Transverse colon (tissue), 4 donors: ENCODE data around the gene TSPAN31. TPM values are rescaled to one million over a fixed set of nuclear protein-coding genes. Genes with fewer than 3 reads are reported as not detected.
A peak's percentile ranks its signal among the peaks of the same experiment; 100 is the strongest.

ENCODE experiments used
- DNase-seq: peaks from one replicate; pipeline ENCODE4 v3.0.0-alpha.2; 2019
- H3K27ac ChIP-seq, 4 donors: fragments of 200-600 bp; sonication (generic); 2 replicates each; pipeline ENCODE4 v1.5.1; 2016 to 2018; ENCODE audit warnings: inconsistent platforms in 4 of 4
- H3K27me3 ChIP-seq: fragments of 200-600 bp; sonication (generic); 2 replicates; pipeline ENCODE4 v1.5.1; 2017; ENCODE audit warnings: inconsistent platforms
- H3K36me3 ChIP-seq, 4 donors: fragments of 200-600 bp; sonication (generic); 2 replicates each; pipeline ENCODE4 v1.5.1; 2017 to 2019; ENCODE audit warnings: inconsistent platforms in 4 of 4
- H3K4me1 ChIP-seq, 4 donors: fragments of 200-600 bp; sonication (generic); 2 replicates each; pipeline ENCODE4 v1.5.1; 2017 to 2020; ENCODE audit warnings: inconsistent platforms in 4 of 4
- H3K4me3 ChIP-seq, 4 donors: fragments of 200-600 bp; sonication (generic); 1 replicate in 1 of 4; 2 replicates in 3 of 4; pipeline versions ENCODE4 v1.5.1 to v1.6.1; 2017 to 2019; ENCODE audit warnings: inconsistent platforms in 4 of 4
- H3K9me3 ChIP-seq, 2 donors: fragments of 200-600 bp; sonication (generic); 2 replicates each; pipeline ENCODE4 v1.5.1; 2017 to 2019; ENCODE audit warnings: inconsistent platforms in 2 of 2
- EP300 ChIP-seq: sonication (generic); formaldehyde crosslinking; IDR thresholded peaks from one replicate; pipeline ENCODE4 v1.6.1; 2017; ENCODE audit warnings: antibody characterized with exemption, low read depth
- POLR2A ChIP-seq: fragments of 450-650 bp; IDR thresholded peaks from one replicate; pipeline ENCODE4 v1.6.1; 2016; ENCODE audit warnings: antibody characterized with exemption, mild to moderate bottlenecking, moderate library complexity
- POLR2AphosphoS5 ChIP-seq, 3 donors: sonication (generic); formaldehyde crosslinking; IDR thresholded peaks; one replicate each; pipeline ENCODE4 v1.6.1; 2016; ENCODE audit warnings: antibody characterized with exemption in 3 of 3
- WGBS, 2 donors: methylation state at CpG; one replicate each; pipeline ENCODE4 v1.1.5; 2018; ENCODE audit warnings: low coverage in 1 of 2; 5-methylcytosine and 5-hydroxymethylcytosine counted together
- in situ Hi-C, 4 donors: fragments of 200-750 bp; cut with MboI; loops; one replicate each; pipeline versions ENCODE4 v1.15.0 to v1.15.1; 2017; ENCODE audit warnings: low sequenced_read_pairs in 3 of 4, low pct_ligation_motif_present in 1 of 4, low pct_unique_long_range_greater_than_20kb in 1 of 4
- intact Hi-C: fragments of 100-400 bp; cut with DNase I; formaldehyde crosslinking; loops from one replicate; pipeline ENCODE4 v1.15.1; 2023; ENCODE audit warnings: low total_unique reads
- total RNA-seq, 4 donors: library from RNA; depleted of rRNA; stranded (reverse); fragments of >200 nt; gene quantifications; one replicate each; pipeline ENCODE4 v1.1.0, GENCODE V29; 2016
- TF ChIP-seq, protein P1 (sequence below), 5 experiments: fragments of 200-600 bp in 3 of 5; fragments of 450-650 bp in 2 of 5; sonication (generic) in 3 of 5; IDR thresholded peaks; 1 replicate in 2 of 5; 2 replicates in 3 of 5; pipeline ENCODE4 v1.5.1; 2016 to 2017; ENCODE audit warnings: antibody characterized with exemption in 5 of 5, inconsistent platforms in 3 of 5, mild to moderate bottlenecking in 2 of 5, moderate library complexity in 1 of 5

The TSPAN31 gene
- total RNA-seq, 4 donors from 2014 or later = 20.6 to 73.3 (median 42.8) TPM

- H3K4me1 ChIP-seq = peaks cover 15 to 40% (median 39%) of the 10 kb centered on the region in 4 donors
- H3K9me3 ChIP-seq = no peaks in the 10 kb centered on the region
- no peak for DNase-seq
- in situ Hi-C loops = no loop called here
- no peak overlapping the region for H3K4me3 ChIP-seq
- H3K36me3 ChIP-seq = no peaks in the 10 kb centered on the region
- H3K27ac ChIP-seq = no peak overlapping the region
- no peak for TF ChIP-seq POLR2A
- TF ChIP-seq POLR2AphosphoS5 (IDR thresholded peaks at IDR 0.05) = no peak
- TF ChIP-seq, protein P1, sequence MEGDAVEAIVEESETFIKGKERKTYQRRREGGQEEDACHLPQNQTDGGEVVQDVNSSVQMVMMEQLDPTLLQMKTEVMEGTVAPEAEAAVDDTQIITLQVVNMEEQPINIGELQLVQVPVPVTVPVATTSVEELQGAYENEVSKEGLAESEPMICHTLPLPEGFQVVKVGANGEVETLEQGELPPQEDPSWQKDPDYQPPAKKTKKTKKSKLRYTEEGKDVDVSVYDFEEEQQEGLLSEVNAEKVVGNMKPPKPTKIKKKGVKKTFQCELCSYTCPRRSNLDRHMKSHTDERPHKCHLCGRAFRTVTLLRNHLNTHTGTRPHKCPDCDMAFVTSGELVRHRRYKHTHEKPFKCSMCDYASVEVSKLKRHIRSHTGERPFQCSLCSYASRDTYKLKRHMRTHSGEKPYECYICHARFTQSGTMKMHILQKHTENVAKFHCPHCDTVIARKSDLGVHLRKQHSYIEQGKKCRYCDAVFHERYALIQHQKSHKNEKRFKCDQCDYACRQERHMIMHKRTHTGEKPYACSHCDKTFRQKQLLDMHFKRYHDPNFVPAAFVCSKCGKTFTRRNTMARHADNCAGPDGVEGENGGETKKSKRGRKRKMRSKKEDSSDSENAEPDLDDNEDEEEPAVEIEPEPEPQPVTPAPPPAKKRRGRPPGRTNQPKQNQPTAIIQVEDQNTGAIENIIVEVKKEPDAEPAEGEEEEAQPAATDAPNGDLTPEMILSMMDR (IDR thresholded peaks at IDR 0.05) = no peak
- TF ChIP-seq EP300 = no peak
- intact Hi-C loops = no loop called here
- peaks cover 43% of the 10 kb centered on the region for H3K27me3 ChIP-seq
Observed at GRCh38 chr12:57767305-57767698, 22.5 kb downstream of the TSPAN31 start.

- H3K27me3 ChIP-seq = peaks cover 43% of the 10 kb centered on the region
- no peaks in the 10 kb centered on the region for H3K36me3 ChIP-seq
- no peak overlapping the region for H3K27ac ChIP-seq
- peaks cover 15 to 43% (median 40%) of the 10 kb centered on the region in 4 donors for H3K4me1 ChIP-seq
- no peaks in the 10 kb centered on the region for H3K9me3 ChIP-seq
- in situ Hi-C loops (no loop called here), intact Hi-C loops (no loop called here)
- H3K4me3 ChIP-seq = no peak overlapping the region
- TF ChIP-seq EP300 = no peak
- TF ChIP-seq POLR2AphosphoS5 (IDR thresholded peaks at IDR 0.05) = no peak
- TF ChIP-seq, protein P1 (IDR thresholded peaks at IDR 0.05) = no peak
- no peak for TF ChIP-seq POLR2A
- WGBS, 2 donors = 91% methylated on average over 3 of the region's 3 CpGs; no CpG with 5 or more reads in 1 of the 2 donors
- no peak for DNase-seq
Observed at GRCh38 chr12:57767876-57768275, 23.0 kb downstream of the TSPAN31 start.

DNA sequence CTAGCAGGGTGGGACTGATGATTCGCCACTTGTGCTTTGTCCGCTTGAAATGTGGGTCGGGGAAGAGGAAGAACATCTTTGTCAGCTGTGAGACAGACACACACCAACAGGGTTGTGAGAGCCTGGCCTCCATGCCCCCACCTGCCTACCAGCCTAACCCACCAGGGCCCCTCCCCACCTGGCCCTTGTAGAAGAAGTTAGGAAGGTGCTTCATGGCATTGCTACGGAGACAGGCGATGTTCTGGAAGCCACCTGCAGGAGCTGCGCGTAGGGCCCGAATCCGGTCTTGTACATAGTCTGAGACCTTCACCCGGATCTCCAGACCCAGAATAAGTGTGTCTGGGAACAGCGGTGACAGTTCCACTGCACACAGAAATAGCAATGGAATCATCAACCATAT, 24.8 kb downstream of the TSPAN31 start:
- peaks cover 18 to 49% (median 44%) of the 10 kb centered on the region in 4 donors for H3K4me1 ChIP-seq
- no peaks in the 10 kb centered on the region for H3K9me3 ChIP-seq
- peaks cover 30% of the 10 kb centered on the region for H3K27me3 ChIP-seq
- H3K36me3 ChIP-seq = no peaks in the 10 kb centered on the region
- intact Hi-C loops = no loop called here
- 96% methylated on average over 11 of the region's 11 CpGs; no CpG with 5 or more reads in 1 of the 2 donors for WGBS, 2 donors
- no peak for DNase-seq
- no peak overlapping the region for H3K4me3 ChIP-seq
- in situ Hi-C loops = no loop called here
- H3K27ac ChIP-seq = no peak overlapping the region
- TF ChIP-seq, protein P1 (IDR thresholded peaks at IDR 0.05) = no peak
- TF ChIP-seq POLR2AphosphoS5 (IDR thresholded peaks at IDR 0.05) = no peak
- no peak for TF ChIP-seq POLR2A
- no peak for TF ChIP-seq EP300

- Histone ChIP-seq H3K4me3 (no peak overlapping the region), H3K4me1 (peaks cover 11 to 37% (median 33%) of the 10 kb centered on the region in 4 donors), H3K36me3 (no peaks in the 10 kb centered on the region), H3K27ac (peak overlapping the region in 2 of 4 donors; percentile 92 to 97), H3K27me3 (peaks cover 18% of the 10 kb centered on the region), H3K9me3 (no peaks in the 10 kb centered on the region)
- in situ Hi-C loops (no loop called here), intact Hi-C loops (no loop called here)
- 83% methylated on average over 4 of the region's 4 CpGs; no CpG with 5 or more reads in 1 of the 2 donors for WGBS, 2 donors
- no peak for DNase-seq
- TF ChIP-seq, protein P1 (IDR thresholded peaks at IDR 0.05) = no peak
Observed at GRCh38 chr12:57770734-57771133, 25.9 kb downstream of the TSPAN31 start.
